K562 (cell line): Measurements from ENCODE around the gene PDE12.

ENCODE experiments used
- BHLHE40 ChIP-seq: IDR thresholded peaks from 2 replicates; pipeline ENCODE4 v1.6.1; 2011; ENCODE audit warnings: low read length, improper control_type of control experiment
- NBN ChIP-seq: fragments of 450-650 bp; IDR thresholded peaks from 2 replicates; pipeline ENCODE4 v1.6.1; 2016; ENCODE audit warnings: low read depth, mild to moderate bottlenecking
- NFYB ChIP-seq: IDR thresholded peaks from 2 replicates; pipeline ENCODE4 v1.6.1; 2011; ENCODE audit warnings: mild to moderate bottlenecking, moderate library complexity; ENCODE audit not compliant: insufficient read length; ENCODE audit errors: extremely low read depth
- POLR2A ChIP-seq: fragments of 450-650 bp; conservative IDR thresholded peaks from 2 replicates; pipeline ENCODE4 v1.6.1; 2016
- RBM34 ChIP-seq: fragments of 200-400 bp; formaldehyde crosslinking; IDR thresholded peaks from 2 replicates; pipeline ENCODE4 v1.6.1; 2018; ENCODE audit warnings: low read length, borderline replicate concordance; ENCODE audit not compliant: insufficient read depth
- TCF7L2 ChIP-seq: fragments of 150-350 bp; IDR thresholded peaks from 2 replicates; pipeline ENCODE4 v1.6.1; 2016; ENCODE audit warnings: low read depth, mild to moderate bottlenecking, low read length, moderate library complexity
- TF ChIP-seq, protein P1 (sequence below): fragments of 450-650 bp; formaldehyde crosslinking; IDR thresholded peaks from 2 replicates; pipeline ENCODE4 v1.4.0; 2020; ENCODE audit warnings: mild to moderate bottlenecking, mixed read lengths
- TF ChIP-seq, protein P2 (sequence below): sonication (generic); formaldehyde crosslinking; IDR thresholded peaks from 2 replicates; pipeline ENCODE4 v1.8.0; 2023; ENCODE audit warnings: mild to moderate bottlenecking, missing genetic modification reagents
- TF ChIP-seq, protein P3 (sequence below), 3 experiments: IDR thresholded peaks in 2 of 3; conservative IDR thresholded peaks in 1 of 3; 2 replicates each; pipeline ENCODE4 v1.5.1; 2011 to 2012; ENCODE audit warnings: low read length in 3 of 3, mild to moderate bottlenecking in 3 of 3, control low read depth in 2 of 3, improper control_type of control experiment in 1 of 3, inconsistent platforms in 1 of 3, low read depth in 1 of 3, mixed read lengths in 1 of 3, moderate library complexity in 1 of 3; ENCODE audit not compliant: insufficient read depth in 2 of 3
- TF ChIP-seq, protein P4 (sequence below): sonication (generic); formaldehyde crosslinking; IDR thresholded peaks from 2 replicates; pipeline ENCODE4 v1.8.0; 2022; ENCODE audit warnings: mild to moderate bottlenecking, missing genetic modification reagents

DNA sequence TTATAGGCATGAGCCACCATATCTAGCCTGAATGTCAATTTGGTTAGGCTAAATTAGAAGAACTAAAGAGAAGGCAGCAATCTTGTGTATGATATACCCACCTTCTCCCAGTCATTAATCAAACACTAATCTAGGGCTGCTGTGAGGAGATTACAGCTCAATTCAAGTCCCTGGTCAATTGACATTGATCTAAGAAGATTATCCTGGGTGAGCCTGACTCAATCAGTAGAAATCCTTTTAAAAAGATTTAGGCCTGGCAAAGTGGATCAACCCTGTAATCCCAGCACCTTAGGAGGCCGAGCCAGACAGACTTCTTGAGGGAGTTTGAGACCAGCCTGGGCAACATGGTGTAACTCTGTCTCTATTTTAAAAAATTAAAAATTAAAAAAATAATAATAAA is 9.5 kb upstream of the PDE12 start:
- no peak for TF ChIP-seq NBN
- TF ChIP-seq NFYB, result no peak
- no peak for TF ChIP-seq POLR2A
- TF ChIP-seq, protein P1, sequence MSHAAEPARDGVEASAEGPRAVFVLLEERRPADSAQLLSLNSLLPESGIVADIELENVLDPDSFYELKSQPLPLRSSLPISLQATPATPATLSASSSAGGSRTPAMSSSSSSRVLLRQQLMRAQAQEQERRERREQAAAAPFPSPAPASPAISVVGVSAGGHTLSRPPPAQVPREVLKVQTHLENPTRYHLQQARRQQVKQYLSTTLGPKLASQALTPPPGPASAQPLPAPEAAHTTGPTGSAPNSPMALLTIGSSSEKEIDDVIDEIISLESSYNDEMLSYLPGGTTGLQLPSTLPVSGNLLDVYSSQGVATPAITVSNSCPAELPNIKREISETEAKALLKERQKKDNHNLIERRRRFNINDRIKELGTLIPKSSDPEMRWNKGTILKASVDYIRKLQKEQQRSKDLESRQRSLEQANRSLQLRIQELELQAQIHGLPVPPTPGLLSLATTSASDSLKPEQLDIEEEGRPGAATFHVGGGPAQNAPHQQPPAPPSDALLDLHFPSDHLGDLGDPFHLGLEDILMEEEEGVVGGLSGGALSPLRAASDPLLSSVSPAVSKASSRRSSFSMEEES, result no peak
- TF ChIP-seq RBM34, result no peak
- TF ChIP-seq BHLHE40, result no peak
- TF ChIP-seq TCF7L2, result no peak
- TF ChIP-seq, protein P2, sequence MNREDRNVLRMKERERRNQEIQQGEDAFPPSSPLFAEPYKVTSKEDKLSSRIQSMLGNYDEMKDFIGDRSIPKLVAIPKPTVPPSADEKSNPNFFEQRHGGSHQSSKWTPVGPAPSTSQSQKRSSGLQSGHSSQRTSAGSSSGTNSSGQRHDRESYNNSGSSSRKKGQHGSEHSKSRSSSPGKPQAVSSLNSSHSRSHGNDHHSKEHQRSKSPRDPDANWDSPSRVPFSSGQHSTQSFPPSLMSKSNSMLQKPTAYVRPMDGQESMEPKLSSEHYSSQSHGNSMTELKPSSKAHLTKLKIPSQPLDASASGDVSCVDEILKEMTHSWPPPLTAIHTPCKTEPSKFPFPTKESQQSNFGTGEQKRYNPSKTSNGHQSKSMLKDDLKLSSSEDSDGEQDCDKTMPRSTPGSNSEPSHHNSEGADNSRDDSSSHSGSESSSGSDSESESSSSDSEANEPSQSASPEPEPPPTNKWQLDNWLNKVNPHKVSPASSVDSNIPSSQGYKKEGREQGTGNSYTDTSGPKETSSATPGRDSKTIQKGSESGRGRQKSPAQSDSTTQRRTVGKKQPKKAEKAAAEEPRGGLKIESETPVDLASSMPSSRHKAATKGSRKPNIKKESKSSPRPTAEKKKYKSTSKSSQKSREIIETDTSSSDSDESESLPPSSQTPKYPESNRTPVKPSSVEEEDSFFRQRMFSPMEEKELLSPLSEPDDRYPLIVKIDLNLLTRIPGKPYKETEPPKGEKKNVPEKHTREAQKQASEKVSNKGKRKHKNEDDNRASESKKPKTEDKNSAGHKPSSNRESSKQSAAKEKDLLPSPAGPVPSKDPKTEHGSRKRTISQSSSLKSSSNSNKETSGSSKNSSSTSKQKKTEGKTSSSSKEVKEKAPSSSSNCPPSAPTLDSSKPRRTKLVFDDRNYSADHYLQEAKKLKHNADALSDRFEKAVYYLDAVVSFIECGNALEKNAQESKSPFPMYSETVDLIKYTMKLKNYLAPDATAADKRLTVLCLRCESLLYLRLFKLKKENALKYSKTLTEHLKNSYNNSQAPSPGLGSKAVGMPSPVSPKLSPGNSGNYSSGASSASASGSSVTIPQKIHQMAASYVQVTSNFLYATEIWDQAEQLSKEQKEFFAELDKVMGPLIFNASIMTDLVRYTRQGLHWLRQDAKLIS (CRISPR knock-in tag), result no peak
- TF ChIP-seq, protein P3, sequence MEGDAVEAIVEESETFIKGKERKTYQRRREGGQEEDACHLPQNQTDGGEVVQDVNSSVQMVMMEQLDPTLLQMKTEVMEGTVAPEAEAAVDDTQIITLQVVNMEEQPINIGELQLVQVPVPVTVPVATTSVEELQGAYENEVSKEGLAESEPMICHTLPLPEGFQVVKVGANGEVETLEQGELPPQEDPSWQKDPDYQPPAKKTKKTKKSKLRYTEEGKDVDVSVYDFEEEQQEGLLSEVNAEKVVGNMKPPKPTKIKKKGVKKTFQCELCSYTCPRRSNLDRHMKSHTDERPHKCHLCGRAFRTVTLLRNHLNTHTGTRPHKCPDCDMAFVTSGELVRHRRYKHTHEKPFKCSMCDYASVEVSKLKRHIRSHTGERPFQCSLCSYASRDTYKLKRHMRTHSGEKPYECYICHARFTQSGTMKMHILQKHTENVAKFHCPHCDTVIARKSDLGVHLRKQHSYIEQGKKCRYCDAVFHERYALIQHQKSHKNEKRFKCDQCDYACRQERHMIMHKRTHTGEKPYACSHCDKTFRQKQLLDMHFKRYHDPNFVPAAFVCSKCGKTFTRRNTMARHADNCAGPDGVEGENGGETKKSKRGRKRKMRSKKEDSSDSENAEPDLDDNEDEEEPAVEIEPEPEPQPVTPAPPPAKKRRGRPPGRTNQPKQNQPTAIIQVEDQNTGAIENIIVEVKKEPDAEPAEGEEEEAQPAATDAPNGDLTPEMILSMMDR (IDR thresholded peaks at IDR 0.05 in 2 of 3, conservative IDR thresholded peaks at IDR 0.05 in 1 of 3; ENCODE audit: insufficient read depth in 2 of 3, low read depth in 1 of 3, low read length in 3 of 3), result no peak
- TF ChIP-seq, protein P4, sequence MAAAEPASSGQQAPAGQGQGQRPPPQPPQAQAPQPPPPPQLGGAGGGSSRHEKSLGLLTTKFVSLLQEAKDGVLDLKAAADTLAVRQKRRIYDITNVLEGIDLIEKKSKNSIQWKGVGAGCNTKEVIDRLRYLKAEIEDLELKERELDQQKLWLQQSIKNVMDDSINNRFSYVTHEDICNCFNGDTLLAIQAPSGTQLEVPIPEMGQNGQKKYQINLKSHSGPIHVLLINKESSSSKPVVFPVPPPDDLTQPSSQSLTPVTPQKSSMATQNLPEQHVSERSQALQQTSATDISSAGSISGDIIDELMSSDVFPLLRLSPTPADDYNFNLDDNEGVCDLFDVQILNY (CRISPR knock-in tag), result no peak
